Fibroblast of villous mesenchyme (primary cell): ENCODE measurements around the gene PDE4D. TPM values are rescaled to one million over a fixed set of nuclear protein-coding genes. Genes with fewer than 3 reads are reported as not detected.
A peak's percentile ranks its signal among the peaks of the same experiment; 100 is the strongest.

Experiments used
- DNase-seq: peaks from one replicate; pipeline ENCODE4 v3.0.0-alpha.2; 2010; ENCODE audit warnings: low read depth
- H3K4me3 ChIP-seq: 2 replicates; pipeline ENCODE4 v1.5.1; 2011; ENCODE audit warnings: low read depth, mild to moderate bottlenecking, low read length
- CTCF ChIP-seq: IDR thresholded peaks from 2 replicates; pipeline ENCODE4 v1.5.1; 2012; ENCODE audit warnings: low read depth, mild to moderate bottlenecking, low read length; ENCODE audit not compliant: insufficient read depth
- total RNA-seq: library from RNA; depleted of rRNA; stranded (reverse); fragments of >200 nt; gene quantifications from 2 replicates; pipeline ENCODE4 v1.2.3, GENCODE V29; 2012

Gene PDE4D
- total RNA-seq, 1 donor, result 6.0 TPM

- H3K4me3 ChIP-seq, result no peak overlapping the region
- TF ChIP-seq CTCF, result no peak
- DNase-seq, result no peak
These were observed 365.2 kb downstream of the PDE4D start for GRCh38 chr5:59528202-59528862.

- peak; percentile 54 for DNase-seq
- H3K4me3 ChIP-seq, result no peak overlapping the region
- no peak for TF ChIP-seq CTCF
These were observed 367.6 kb downstream of the PDE4D start for GRCh38 chr5:59525957-59526356.

GRCh38 chr5:59525311-59525710 lies 368.2 kb downstream of the PDE4D start:
- TF ChIP-seq CTCF, result no peak
- no peak for DNase-seq
- H3K4me3 ChIP-seq, result no peak overlapping the region

- no peak for TF ChIP-seq CTCF
- H3K4me3 ChIP-seq, result no peak overlapping the region
- DNase-seq, result no peak
These were observed 371.2 kb downstream of the PDE4D start for GRCh38 chr5:59522201-59522831.

- H3K4me3 ChIP-seq, result no peak overlapping the region
- TF ChIP-seq CTCF, result no peak
- no peak for DNase-seq
These were observed 372.1 kb downstream of the PDE4D start for GRCh38 chr5:59521476-59521875.

GRCh38 chr5:59519338-59519737 lies 374.2 kb downstream of the PDE4D start:
- no peak for TF ChIP-seq CTCF
- DNase-seq, result no peak

More at GRCh38 chr5:59519338-59519737, 374.2 kb downstream of the PDE4D start:
- no peak overlapping the region for H3K4me3 ChIP-seq
